IMR-90 (cell line): Measurements from ENCODE around the gene P4HA1. TPM values are rescaled to one million over a fixed set of nuclear protein-coding genes. Genes with fewer than 3 reads are reported as not detected.

Experiments
- ATAC-seq: fragments of 200-7000 bp; cut with Tn5 transposase; 2 replicates; pipeline ENCODE4 v1.9.1; 2020; ENCODE audit warnings: low read depth, mild to moderate bottlenecking, moderate library complexity
- BruUV-seq: library from RNA; stranded (reverse); fragments of 400-500 nt; replicated peaks from 2 replicates; lab custom pipeline; 2021; lab: Mats Ljungman, UMichigan
- CTCF ChIA-PET: fragments of 300-600 bp; formaldehyde crosslinking; extraction: SDS; loops from one replicate; lab custom pipeline; 2021; ENCODE audit warnings: antibody characterized with exemption; lab: Yijun Ruan, JAX
- POLR2A ChIA-PET: fragments of 300-600 bp; sonication (Branson Sonifier 250); formaldehyde crosslinking; loops from one replicate; lab custom pipeline; 2022; ENCODE audit warnings: antibody characterized with exemption; ENCODE audit not compliant: unreplicated experiment; lab: Charles Lee
- DNase-seq: peaks from one replicate; pipeline ENCODE4 v3.0.0; 2013
- H2AFZ ChIP-seq: replicated peaks from 2 replicates; pipeline ENCODE3; 2013; ENCODE audit warnings: low read length, mild to moderate bottlenecking; ENCODE audit not compliant: poor library complexity
- H2AK5ac ChIP-seq: 2 replicates; pipeline ENCODE4 v1.6.1; 2013; ENCODE audit warnings: low read depth, low read length, inconsistent platforms
- H2AK9ac ChIP-seq: replicated peaks from 2 replicates; pipeline ENCODE3; 2013; ENCODE audit warnings: mild to moderate bottlenecking, low read depth, low read length, moderate library complexity; ENCODE audit not compliant: poor library complexity
- H2BK120ac ChIP-seq: 2 replicates; pipeline ENCODE4 v1.6.1; 2013; ENCODE audit warnings: low read depth, low read length, inconsistent platforms
- H2BK15ac ChIP-seq: 3 replicates; pipeline ENCODE4 v1.6.1; 2013; ENCODE audit warnings: low read depth, low read length, inconsistent platforms
- H2BK20ac ChIP-seq: 2 replicates; pipeline ENCODE4 v1.6.1; 2013; ENCODE audit warnings: low read depth, mild to moderate bottlenecking, inconsistent platforms, low read length, moderate library complexity
- H2BK5ac ChIP-seq: 2 replicates; pipeline ENCODE4 v1.6.1; 2013; ENCODE audit warnings: mild to moderate bottlenecking, low read depth, low read length, inconsistent platforms; ENCODE audit not compliant: poor library complexity, severe bottlenecking
- H3K14ac ChIP-seq: replicated peaks from 2 replicates; pipeline ENCODE4 v1.6.1; 2013; ENCODE audit warnings: low read depth, low read length, inconsistent platforms
- H3K18ac ChIP-seq: 2 replicates; pipeline ENCODE4 v1.6.1; 2013; ENCODE audit warnings: low read depth, low read length, control low read depth
- H3K23ac ChIP-seq: 2 replicates; pipeline ENCODE4 v1.6.1; 2013; ENCODE audit warnings: low read depth, low read length, inconsistent platforms
- H3K27ac ChIP-seq: 2 replicates; pipeline ENCODE4 v1.5.1; 2013; ENCODE audit warnings: mild to moderate bottlenecking, control low read depth, low read length; ENCODE audit not compliant: insufficient read depth
- H3K27me3 ChIP-seq: 2 replicates; pipeline ENCODE4 v1.6.1; 2013; ENCODE audit warnings: low read length; ENCODE audit not compliant: control insufficient read depth, insufficient read depth
- H3K36me3 ChIP-seq: 2 replicates; pipeline ENCODE4 v1.6.1; 2013; ENCODE audit warnings: low read length, mixed read lengths; ENCODE audit not compliant: control insufficient read depth, insufficient read depth
- H3K4ac ChIP-seq: 2 replicates; pipeline ENCODE4 v1.6.1; 2013; ENCODE audit warnings: low read depth, low read length, inconsistent platforms
- H3K4me1 ChIP-seq: 2 replicates; pipeline ENCODE4 v1.6.1; 2013; ENCODE audit warnings: low read length, mixed read lengths; ENCODE audit not compliant: control insufficient read depth, insufficient read depth
- H3K4me2 ChIP-seq: 2 replicates; pipeline ENCODE4 v1.6.1; 2013; ENCODE audit warnings: low read depth, mild to moderate bottlenecking, control low read depth, low read length, moderate library complexity
- H3K4me3 ChIP-seq: 2 replicates; pipeline ENCODE4 v1.5.1; 2013; ENCODE audit warnings: low read depth, mild to moderate bottlenecking, control low read depth, low read length, moderate library complexity; ENCODE audit not compliant: insufficient read depth
- H3K56ac ChIP-seq: 2 replicates; pipeline ENCODE4 v1.6.1; 2013; ENCODE audit warnings: low read length, inconsistent platforms; ENCODE audit not compliant: insufficient read depth; ENCODE audit errors: extremely low read depth
- H3K79me1 ChIP-seq, 2 experiments: 2 replicates each; pipeline ENCODE4 v1.6.1; 2013; ENCODE audit warnings: low read length in 2 of 2, inconsistent platforms in 1 of 2, low read depth in 1 of 2
- H3K9ac ChIP-seq: 2 replicates; pipeline ENCODE4 v1.6.1; 2013; ENCODE audit warnings: low read depth, low read length, control low read depth
- H3K9me1 ChIP-seq: 2 replicates; pipeline ENCODE4 v1.6.1; 2013; ENCODE audit warnings: low read length, inconsistent platforms; ENCODE audit not compliant: insufficient read depth
- H3K9me3 ChIP-seq: 2 replicates; pipeline ENCODE4 v1.6.1; 2013; ENCODE audit warnings: low read length; ENCODE audit not compliant: control insufficient read depth, insufficient read depth
- H4K20me1 ChIP-seq: 2 replicates; pipeline ENCODE4 v1.6.1; 2013; ENCODE audit warnings: low read length, inconsistent platforms; ENCODE audit not compliant: insufficient read depth
- H4K5ac ChIP-seq: 2 replicates; pipeline ENCODE4 v1.6.1; 2013; ENCODE audit warnings: mild to moderate bottlenecking, low read depth, low read length, control low read depth
- H4K8ac ChIP-seq, 2 experiments: 2 replicates each; pipeline ENCODE4 v1.6.1; 2013; ENCODE audit warnings: low read depth in 2 of 2, low read length in 2 of 2, control low read depth in 1 of 2, inconsistent platforms in 1 of 2
- H4K91ac ChIP-seq: 2 replicates; pipeline ENCODE4 v1.6.1; 2013; ENCODE audit warnings: low read depth, low read length, inconsistent platforms; ENCODE audit not compliant: insufficient read depth
- WGBS, 2 experiments: methylation state at CpG; one replicate each; pipeline versions ENCODE4 v1.1.5 to v1.1.7; 2013; ENCODE audit warnings: missing lambda C conversion rate in 2 of 2; ENCODE audit not compliant: insufficient read length in 1 of 2; ENCODE audit errors: extremely low coverage in 2 of 2; 5-methylcytosine and 5-hydroxymethylcytosine counted together
- dilution Hi-C: fragments of 300-500 bp; cut with HindIII; formaldehyde crosslinking; loops from one replicate; pipeline ENCODE4 v1.14.3; 2018; ENCODE audit warnings: low sequenced_read_pairs; ENCODE audit not compliant: unreplicated experiment
- in situ Hi-C: fragments of 300-500 bp; cut with MboI; formaldehyde crosslinking; loops from 3 replicates; pipeline ENCODE4 v1.14.3; 2019; ENCODE audit warnings: low sequenced_read_pairs, inconsistent platforms, mixed read lengths
- intact Hi-C: fragments of 100-400 bp; cut with micrococcal nuclease; formaldehyde crosslinking; loops from 2 replicates; pipeline ENCODE4 v1.10.0; 2022
- polyA plus RNA-seq, 3 experiments: library from polyadenylated mRNA; depleted of rRNA; stranded (reverse); fragments of >200 nt; gene quantifications; 2 replicates each; pipeline ENCODE4 v1.2.3, GENCODE V29; 2012; ENCODE audit warnings: low replicate concordance in 1 of 3
- total RNA-seq: library from RNA; depleted of rRNA; stranded (reverse); fragments of >200 nt; gene quantifications from 2 replicates; pipeline ENCODE4 v1.2.3, GENCODE V29; 2012
- TF ChIP-seq, protein P1 (sequence below): conservative IDR thresholded peaks from 2 replicates; pipeline ENCODE4 v1.5.1; 2012; ENCODE audit warnings: mild to moderate bottlenecking, low read depth, low read length, improper control_type of control experiment

P4HA1 gene
- total and polyA plus RNA-seq, 2 of the 4 experiments (the other 2 are of a cell fraction) = 178 to 241 TPM

DNA sequence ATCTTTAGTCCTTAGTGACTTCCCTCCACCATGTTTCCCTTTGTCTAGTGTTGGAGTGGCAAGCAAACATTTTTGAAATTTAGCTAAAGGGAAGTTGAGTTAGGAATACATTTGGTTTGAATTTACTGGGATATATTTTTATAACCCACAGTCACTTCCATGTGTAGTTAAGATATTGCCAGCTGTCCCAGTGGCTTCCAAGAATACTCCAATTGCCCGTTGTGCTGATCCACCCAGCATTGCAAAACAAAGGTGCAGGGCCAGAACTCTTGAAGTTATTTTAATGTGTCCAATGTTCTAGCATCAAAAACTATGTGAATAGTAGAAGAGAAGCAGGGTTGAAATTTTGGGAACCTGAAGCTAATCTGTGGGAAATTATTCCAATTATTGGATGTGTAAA, 2.5 kb upstream of the P4HA1 start:
- no peak overlapping the region for H2BK20ac ChIP-seq
- no peak overlapping the region for H3K4ac ChIP-seq
- no peak overlapping the region for H2BK5ac ChIP-seq
- no TSS peak for BruUV-seq
- no peaks in the 10 kb centered on the region for H3K36me3 ChIP-seq
- intact Hi-C loops = no loop called here
- ATAC-seq (no peak), DNase-seq (no peak)
- peaks cover 2% of the 10 kb centered on the region; the same call in 1 of the 2 replicates for H4K20me1 ChIP-seq
- no peak overlapping the region for H2BK120ac ChIP-seq
- H3K14ac ChIP-seq = no peak overlapping the region
- H3K4me2 ChIP-seq = no peak overlapping the region
- in situ Hi-C loops = no loop called here
- H3K56ac ChIP-seq = no peak overlapping the region
- no peak overlapping the region for H4K8ac ChIP-seq
- no peak overlapping the region for H3K23ac ChIP-seq
- no peak overlapping the region for H3K9ac ChIP-seq
- no peaks in the 10 kb centered on the region for H3K4me1 ChIP-seq
- no peak overlapping the region for H3K18ac ChIP-seq
- WGBS, 2 experiments = no CpG with 5 or more reads among the region's 1 CpG
- no peaks in the 10 kb centered on the region for H3K27me3 ChIP-seq
- H3K27ac ChIP-seq = no peak overlapping the region
- H2AK5ac ChIP-seq = no peak overlapping the region
- no peak overlapping the region for H4K5ac ChIP-seq
- no peaks in the 10 kb centered on the region for H3K79me1 ChIP-seq
- POLR2A ChIA-PET = no interaction called here
- no peak overlapping the region for H4K91ac ChIP-seq
- dilution Hi-C loops = no loop called here
- H3K9me3 ChIP-seq = no peaks in the 10 kb centered on the region
- no peak overlapping the region for H2AK9ac ChIP-seq
- H2BK15ac ChIP-seq = no peak overlapping the region
- CTCF ChIA-PET = interaction anchor here (0.8 kb wide), 1 partner anchor 15 kb away, joined by 3 read pairs; no protein-coding TSS in a partner anchor
- no peak overlapping the region for H3K4me3 ChIP-seq
- H2AFZ ChIP-seq = no peak overlapping the region
- TF ChIP-seq, protein P1, sequence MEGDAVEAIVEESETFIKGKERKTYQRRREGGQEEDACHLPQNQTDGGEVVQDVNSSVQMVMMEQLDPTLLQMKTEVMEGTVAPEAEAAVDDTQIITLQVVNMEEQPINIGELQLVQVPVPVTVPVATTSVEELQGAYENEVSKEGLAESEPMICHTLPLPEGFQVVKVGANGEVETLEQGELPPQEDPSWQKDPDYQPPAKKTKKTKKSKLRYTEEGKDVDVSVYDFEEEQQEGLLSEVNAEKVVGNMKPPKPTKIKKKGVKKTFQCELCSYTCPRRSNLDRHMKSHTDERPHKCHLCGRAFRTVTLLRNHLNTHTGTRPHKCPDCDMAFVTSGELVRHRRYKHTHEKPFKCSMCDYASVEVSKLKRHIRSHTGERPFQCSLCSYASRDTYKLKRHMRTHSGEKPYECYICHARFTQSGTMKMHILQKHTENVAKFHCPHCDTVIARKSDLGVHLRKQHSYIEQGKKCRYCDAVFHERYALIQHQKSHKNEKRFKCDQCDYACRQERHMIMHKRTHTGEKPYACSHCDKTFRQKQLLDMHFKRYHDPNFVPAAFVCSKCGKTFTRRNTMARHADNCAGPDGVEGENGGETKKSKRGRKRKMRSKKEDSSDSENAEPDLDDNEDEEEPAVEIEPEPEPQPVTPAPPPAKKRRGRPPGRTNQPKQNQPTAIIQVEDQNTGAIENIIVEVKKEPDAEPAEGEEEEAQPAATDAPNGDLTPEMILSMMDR = no peak
- no peaks in the 10 kb centered on the region for H3K9me1 ChIP-seq
